T-helper 9 cell (primary cell): ENCODE results near the gene ALDOA.

Experiments used
- DNase-seq: peaks from one replicate; pipeline ENCODE4 v3.0.0-alpha.2; 2020

The ALDOA gene

GRCh38 chr16:30041841-30042240, 23.7 kb upstream of the ALDOA start:
- DNase-seq, result no peak

DNA sequence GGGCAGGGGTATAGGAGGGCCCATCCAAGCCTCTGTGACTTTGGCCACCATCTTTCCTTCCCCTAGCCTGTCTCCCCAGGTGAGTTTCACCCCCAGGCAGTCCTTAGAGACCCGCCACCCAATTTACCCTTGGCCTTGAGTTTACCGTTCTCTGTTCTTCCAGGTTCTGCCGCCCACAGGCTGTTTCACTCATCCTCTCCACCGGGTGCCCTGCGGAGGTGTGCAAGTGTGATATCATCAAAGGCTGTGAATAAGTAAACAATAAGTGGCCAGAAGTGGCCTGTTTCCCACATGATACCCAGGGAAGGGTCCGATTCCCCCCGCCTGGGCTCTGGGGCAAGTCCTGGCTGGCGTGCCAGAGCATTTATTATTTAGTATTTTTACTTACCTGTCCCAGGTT, 19.4 kb upstream of the ALDOA start:
- DNase-seq, result no peak

DNA sequence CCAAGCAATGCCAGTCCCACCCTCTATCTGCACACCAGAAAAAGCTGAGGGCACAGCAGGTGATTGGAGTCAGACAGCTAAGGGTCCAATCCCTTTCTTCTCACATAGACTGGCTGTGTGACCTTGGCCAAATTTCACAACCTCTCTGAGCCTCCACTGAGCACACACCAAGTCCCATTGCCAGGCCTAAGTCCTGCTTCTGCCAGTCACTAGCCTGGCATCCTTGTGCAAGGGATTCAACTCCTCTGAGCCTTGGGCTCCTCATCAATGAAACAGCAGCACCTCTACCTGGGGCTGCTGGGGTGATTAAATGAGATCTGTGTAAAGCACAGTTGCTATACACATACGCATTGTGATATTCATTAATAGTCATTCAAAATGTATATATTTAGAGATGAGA, 19.0 kb upstream of the ALDOA start:
- no peak for DNase-seq

GRCh38 chr16:30049871-30050270, 15.7 kb upstream of the ALDOA start:
- no peak for DNase-seq

DNA sequence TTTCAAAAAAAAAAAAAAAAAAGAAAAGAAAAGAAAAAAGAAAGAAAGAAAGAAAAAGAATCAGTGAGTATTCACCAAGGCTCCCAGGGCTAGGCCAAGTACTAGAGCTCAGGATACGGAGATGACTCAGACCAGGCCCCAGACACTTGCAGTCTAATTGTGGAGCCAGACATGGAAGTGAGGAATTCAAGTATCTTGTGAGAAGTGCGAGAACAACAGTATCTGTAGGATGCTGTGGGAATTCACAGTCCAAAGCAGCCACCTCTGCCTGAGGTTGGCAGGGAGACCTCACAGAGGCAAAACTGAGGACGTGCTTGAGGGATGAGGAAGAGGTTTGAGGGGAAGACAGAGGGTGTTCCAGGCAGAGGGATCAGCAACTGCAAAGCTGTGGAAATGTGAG, 14.0 kb upstream of the ALDOA start:
- no peak for DNase-seq

DNA sequence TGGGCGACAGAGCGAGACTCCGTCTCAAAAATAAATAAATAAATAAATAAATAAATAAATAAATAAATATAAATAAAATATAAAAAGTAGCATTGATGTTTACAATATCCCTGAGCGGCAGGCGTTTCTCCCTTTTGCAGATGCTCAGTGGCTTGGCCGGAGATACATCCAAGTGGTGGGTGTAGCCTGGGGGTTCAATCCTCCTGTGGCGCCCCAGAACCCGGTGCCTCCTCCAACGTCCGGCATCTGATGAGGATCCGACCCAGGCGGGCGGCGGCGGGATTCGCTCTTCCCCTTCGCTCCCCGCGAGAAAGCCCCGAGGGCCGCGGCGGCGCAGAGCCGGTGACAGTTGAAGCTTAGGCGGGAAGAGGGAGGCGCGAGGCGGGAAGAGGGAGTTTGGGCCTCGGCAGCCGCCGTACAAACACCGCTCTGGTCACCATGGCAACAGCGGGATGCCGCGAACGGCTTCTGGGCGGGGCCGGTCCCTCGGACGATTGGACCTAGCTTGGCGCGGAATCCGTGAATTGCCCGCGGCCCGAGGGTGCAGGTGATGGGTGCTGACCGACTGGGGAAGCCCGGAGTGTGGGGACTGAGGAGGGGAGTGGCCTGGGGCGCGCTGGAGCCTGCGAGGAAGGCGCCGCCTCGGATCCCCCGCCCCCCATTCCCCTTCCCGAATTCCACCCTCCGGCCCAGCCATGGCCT, 12.7 kb upstream of the ALDOA start:
- peak; percentile 81 for DNase-seq

DNA sequence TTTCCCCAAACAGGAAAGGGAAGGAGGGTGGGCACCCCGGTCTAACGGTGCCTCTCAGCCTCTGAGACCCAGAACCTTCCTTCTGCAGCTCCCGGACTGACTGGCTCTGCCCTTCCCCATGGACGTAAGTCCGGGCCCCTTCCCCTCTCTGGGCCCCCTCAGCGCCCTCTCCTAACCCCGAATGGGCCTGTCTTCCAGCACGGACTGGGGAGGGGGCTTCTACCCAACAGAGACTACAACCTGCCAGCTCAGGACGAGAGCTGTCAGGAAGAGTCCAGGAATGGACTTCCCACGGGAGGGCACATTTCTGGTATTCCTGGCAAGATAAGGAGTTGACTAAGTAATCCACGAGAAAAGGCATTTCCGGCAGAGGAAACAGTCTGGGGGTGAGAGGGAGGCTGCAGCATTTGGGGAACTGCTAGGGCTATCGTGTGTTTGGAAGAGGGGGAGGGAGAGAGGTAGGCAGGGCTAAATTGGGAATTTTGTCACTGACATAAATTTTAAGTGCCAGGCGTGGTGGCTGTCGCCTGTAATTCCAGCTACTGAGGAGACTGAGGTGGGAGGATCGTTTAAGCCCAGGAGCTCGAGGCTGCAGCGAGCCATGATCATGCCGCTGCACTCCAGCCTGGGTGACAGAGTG, 12.1 kb upstream of the ALDOA start:
- no peak for DNase-seq

GRCh38 chr16:30054451-30054850, 11.1 kb upstream of the ALDOA start:
- no peak for DNase-seq

- peak; percentile 30 for DNase-seq
These were observed 10.5 kb upstream of the ALDOA start for GRCh38 chr16:30054959-30055553.

DNA sequence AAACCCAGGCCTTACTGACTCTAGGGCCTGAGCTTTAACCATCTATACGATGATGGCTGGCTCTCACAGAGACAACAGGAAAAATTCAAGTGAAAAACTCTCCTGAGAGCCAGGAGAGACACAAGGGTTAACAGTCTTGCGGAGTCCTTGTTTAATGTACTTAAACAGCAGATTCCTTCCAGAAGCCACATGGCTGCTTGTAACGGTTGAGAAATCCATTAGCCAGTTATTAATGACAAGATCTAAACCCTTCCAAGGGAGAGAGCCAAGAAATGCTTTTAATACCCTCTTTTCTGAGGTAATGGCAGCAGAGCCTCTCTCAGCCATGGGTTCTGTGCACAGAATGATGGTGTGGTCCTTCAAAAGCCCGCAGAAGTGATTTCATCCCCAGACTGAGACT, 5.2 kb upstream of the ALDOA start:
- DNase-seq, result no peak

DNA sequence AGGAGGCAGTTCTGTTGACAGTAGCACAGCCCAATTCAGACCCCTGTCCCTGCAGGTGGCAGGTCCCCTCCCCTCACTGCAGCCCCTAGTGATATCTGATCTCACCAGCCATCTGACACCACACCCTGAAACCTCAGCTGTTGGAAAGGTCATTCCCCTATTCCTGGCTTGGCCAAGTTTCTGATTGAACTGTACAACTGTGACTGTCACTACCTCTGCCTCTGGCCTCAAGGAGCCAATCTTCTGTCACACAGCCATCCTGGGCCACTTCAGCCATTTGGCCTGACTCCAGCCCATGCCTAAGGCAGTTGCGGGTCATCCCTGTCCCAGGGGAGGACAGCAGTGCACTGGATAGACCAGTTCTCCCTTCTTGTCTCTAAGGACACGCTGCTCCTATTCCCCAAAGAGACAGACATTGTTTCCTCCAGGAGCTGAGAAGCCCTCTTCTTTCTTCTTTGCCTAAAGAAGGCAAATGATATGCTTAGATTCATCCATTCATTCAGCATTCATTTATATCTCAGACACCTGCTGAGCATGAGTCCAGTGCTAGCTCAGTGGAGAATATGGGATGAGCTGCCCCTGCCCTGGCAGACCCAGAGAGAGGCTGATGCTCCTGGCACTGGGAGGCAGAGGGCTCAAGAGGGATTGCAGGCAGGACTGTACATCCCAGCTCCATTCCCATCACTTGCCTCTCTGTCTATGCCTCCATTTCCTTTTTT, 4.6 kb upstream of the ALDOA start:
- no peak for DNase-seq

- no peak for DNase-seq
These were observed 2.2 kb upstream of the ALDOA start for GRCh38 chr16:30063278-30063892.

DNA sequence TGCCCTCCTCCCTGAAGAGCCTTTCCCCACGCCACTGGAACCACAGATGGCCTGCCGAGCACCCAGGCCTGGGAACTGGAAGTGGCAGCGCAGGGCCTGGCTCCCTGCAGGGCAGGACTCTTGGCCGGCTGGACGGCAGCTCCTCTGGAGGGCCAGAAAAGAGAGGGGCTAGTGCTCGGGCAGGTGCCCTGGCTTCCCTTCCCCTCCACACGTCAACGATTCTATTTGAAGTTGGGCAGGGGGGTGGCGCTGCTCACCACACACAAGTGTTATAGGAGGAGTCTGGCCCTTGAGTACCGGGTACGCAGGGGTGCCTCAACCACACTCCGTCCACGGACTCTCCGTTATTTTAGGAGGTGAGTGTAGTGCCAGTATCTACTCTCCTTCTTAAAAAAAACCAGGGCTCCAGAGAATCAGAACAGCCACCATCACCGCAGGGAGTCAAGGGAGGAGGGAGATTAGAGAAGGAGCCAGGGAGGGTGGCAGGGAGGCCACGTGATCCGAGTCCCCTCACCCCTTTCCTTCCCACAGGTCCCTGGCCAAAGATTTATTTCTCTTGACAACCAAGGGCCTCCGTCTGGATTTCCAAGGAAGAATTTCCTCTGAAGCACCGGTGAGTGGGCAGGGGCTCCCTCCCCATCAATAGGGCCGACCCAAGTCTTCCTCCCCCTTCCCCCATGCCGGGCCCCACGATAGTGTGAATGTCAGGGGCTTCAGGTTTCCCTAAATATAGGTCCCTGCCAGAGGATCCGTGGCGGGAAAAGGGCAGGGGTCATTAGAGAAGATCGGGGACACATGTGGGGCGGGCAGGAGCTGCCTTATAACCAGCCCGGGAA, 1.4 kb upstream of the ALDOA start:
- peak; percentile 44 for DNase-seq

- no peak for DNase-seq
These were observed 845 bp upstream of the ALDOA start for GRCh38 chr16:30064729-30065101.

- DNase-seq, result no peak
These were observed 592 bp downstream of the ALDOA start for GRCh38 chr16:30065943-30066760.

DNA sequence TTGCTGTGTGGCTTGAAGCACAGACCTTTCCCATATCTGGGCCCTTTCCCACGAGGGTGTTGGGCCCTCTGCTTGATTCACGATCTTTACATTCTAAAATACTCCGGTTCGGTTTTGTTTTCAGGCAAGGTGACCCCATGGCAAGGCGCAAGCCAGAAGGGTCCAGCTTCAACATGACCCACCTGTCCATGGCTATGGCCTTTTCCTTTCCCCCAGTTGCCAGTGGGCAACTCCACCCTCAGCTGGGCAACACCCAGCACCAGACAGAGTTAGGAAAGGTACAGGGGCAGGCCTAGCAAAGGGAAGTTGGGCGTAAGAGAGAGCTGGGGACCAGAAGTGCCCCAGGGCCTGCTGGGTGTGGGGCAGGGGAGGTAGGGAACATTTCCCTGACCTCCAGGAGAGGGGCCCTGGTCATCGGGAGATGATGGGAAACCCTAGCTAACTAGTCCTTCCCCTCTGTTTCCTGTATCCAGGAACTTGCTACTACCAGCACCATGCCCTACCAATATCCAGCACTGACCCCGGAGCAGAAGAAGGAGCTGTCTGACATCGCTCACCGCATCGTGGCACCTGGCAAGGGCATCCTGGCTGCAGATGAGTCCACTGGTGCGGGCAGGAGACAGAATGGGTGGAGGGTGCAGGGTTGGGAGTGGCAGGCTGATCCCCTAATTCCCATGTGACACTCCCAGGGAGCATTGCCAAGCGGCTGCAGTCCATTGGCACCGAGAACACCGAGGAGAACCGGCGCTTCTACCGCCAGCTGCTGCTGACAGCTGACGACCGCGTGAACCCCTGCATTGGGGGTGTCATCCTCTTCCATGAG, 1.4 kb downstream of the ALDOA start:
- DNase-seq, result no peak

GRCh38 chr16:30067584-30067916, 2.0 kb downstream of the ALDOA start:
- no peak for DNase-seq

GRCh38 chr16:30068333-30068732, 2.8 kb downstream of the ALDOA start:
- DNase-seq, result no peak

DNA sequence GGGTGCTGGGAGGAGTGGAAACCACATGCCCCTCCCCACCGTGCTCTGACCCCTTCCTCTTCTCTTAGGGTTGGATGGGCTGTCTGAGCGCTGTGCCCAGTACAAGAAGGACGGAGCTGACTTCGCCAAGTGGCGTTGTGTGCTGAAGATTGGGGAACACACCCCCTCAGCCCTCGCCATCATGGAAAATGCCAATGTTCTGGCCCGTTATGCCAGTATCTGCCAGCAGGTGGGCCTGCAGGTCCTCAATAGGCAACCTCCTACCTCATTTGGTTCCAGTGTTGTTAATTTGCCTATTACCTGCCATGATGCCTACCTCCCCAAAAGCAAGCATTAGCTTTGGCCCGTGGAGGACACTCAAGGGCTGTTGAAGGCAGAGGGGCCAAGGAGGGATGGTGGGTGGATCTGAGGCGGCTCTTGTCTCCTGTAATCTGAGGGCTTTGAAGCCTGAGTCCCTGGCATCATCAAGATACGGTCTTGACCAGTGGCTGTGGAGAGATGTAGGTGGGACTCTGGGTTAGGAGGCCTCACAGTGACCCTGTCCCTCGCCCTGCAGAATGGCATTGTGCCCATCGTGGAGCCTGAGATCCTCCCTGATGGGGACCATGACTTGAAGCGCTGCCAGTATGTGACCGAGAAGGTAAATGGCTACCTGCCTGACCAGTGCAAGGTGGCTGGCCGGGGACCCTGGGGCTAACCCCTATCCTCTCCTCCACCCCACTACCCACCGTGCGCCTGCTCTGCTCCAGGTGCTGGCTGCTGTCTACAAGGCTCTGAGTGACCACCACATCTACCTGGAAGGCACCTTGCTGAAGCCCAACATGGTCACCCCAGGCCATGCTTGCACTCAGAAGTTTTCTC, 3.4 kb downstream of the ALDOA start:
- peak; percentile 44 for DNase-seq
